H1 (cell line): ENCODE measurements around the gene EN1. TPM values are rescaled to one million over a fixed set of nuclear protein-coding genes. Genes with fewer than 3 reads are reported as not detected.

ENCODE experiments used
- CTCF ChIA-PET: fragments of 300-600 bp; sonication (Branson Sonifier 250); formaldehyde crosslinking; loops from one replicate; lab custom pipeline; 2021; ENCODE audit not compliant: partially characterized antibody; lab: Charles Lee
- POLR2A ChIA-PET: fragments of 300-600 bp; sonication (Branson Sonifier 250); formaldehyde crosslinking; loops from one replicate; lab custom pipeline; 2021; ENCODE audit warnings: inconsistent platforms; ENCODE audit not compliant: partially characterized antibody; lab: Charles Lee
- DNase-seq, 2 experiments: peaks; one replicate each; pipeline versions ENCODE4 v3.0.0 to v3.0.0-alpha.2; 2010 to 2022; ENCODE audit warnings: low spot score in 2 of 2, low read depth in 1 of 2, mixed read lengths in 1 of 2
- FAIRE-seq: peaks from 2 replicates; lab custom pipeline; 2011; peaks lifted over from hg19 to GRCh38; lab: Jason Lieb, UNC
- H2AFZ ChIP-seq: 2 replicates; pipeline ENCODE4 v1.8.1; 2012; ENCODE audit warnings: low read length, inconsistent platforms
- H2AK5ac ChIP-seq: 2 replicates; pipeline ENCODE4 v1.6.1; 2013; ENCODE audit warnings: low read depth, low read length
- H2BK120ac ChIP-seq: replicated peaks from 2 replicates; pipeline ENCODE3; 2013; ENCODE audit warnings: low read depth, low read length, inconsistent platforms
- H2BK12ac ChIP-seq: 2 replicates; pipeline ENCODE4 v1.6.1; 2013; ENCODE audit warnings: low read depth, low read length
- H2BK15ac ChIP-seq: 2 replicates; pipeline ENCODE4 v1.6.1; 2013; ENCODE audit warnings: low read length
- H2BK20ac ChIP-seq: 2 replicates; pipeline ENCODE4 v1.6.1; 2013; ENCODE audit warnings: low read length
- H2BK5ac ChIP-seq: 2 replicates; pipeline ENCODE4 v1.6.1; 2013; ENCODE audit warnings: low read depth, low read length
- H3K14ac ChIP-seq: 2 replicates; pipeline ENCODE4 v1.6.1; 2013; ENCODE audit warnings: inconsistent platforms; ENCODE audit not compliant: insufficient read length
- H3K18ac ChIP-seq: 2 replicates; pipeline ENCODE4 v1.6.1; 2013; ENCODE audit warnings: low read length; ENCODE audit errors: extremely low read depth
- H3K23ac ChIP-seq: 2 replicates; pipeline ENCODE4 v1.6.1; 2013; ENCODE audit warnings: inconsistent platforms; ENCODE audit not compliant: insufficient read length
- H3K23me2 ChIP-seq: 2 replicates; pipeline ENCODE4 v1.6.1; 2013; ENCODE audit warnings: low read depth, low read length
- H3K27ac ChIP-seq: 2 replicates; pipeline ENCODE4 v1.6.1; 2011; ENCODE audit warnings: low read depth, low read length, inconsistent platforms
- H3K27me3 ChIP-seq, 4 experiments: replicated peaks in 1 of 4; 1 replicate in 1 of 4; 2 replicates in 3 of 4; pipeline versions ENCODE4 v1.6.1 to v1.8.1; 2011 to 2013; ENCODE audit warnings: low read length in 3 of 4, mild to moderate bottlenecking in 3 of 4, inconsistent platforms in 2 of 4, mixed read lengths in 2 of 4, moderate library complexity in 1 of 4; ENCODE audit not compliant: control insufficient read depth in 3 of 4, insufficient read depth in 3 of 4; ENCODE audit errors: extremely low read depth in 1 of 4
- H3K36me3 ChIP-seq, 4 experiments: 2 replicates each; pipeline versions ENCODE4 v1.6.1 to v1.8.1; 2011 to 2013; ENCODE audit warnings: mild to moderate bottlenecking in 4 of 4, low read length in 3 of 4, moderate library complexity in 2 of 4, control low read depth in 1 of 4, inconsistent platforms in 1 of 4; ENCODE audit not compliant: insufficient read depth in 4 of 4, control insufficient read depth in 2 of 4
- H3K4ac ChIP-seq: replicated peaks from 2 replicates; pipeline ENCODE3; 2013; ENCODE audit warnings: low read length, low read depth, mixed read lengths, inconsistent platforms; ENCODE audit not compliant: insufficient read length
- H3K4me1 ChIP-seq, 4 experiments: replicated peaks in 1 of 4; 1 replicate in 1 of 4; 2 replicates in 3 of 4; pipeline versions ENCODE4 v1.6.1 to v1.8.1; 2011 to 2013; ENCODE audit warnings: low read length in 3 of 4, inconsistent platforms in 2 of 4, mixed read lengths in 1 of 4; ENCODE audit not compliant: insufficient read depth in 4 of 4, control insufficient read depth in 3 of 4
- H3K4me2 ChIP-seq, 2 experiments: 2 replicates each; pipeline versions ENCODE4 v1.6.1 to v1.8.1; 2011 to 2013; ENCODE audit warnings: low read depth in 2 of 2, low read length in 2 of 2, control low read depth in 1 of 2, inconsistent platforms in 1 of 2, mild to moderate bottlenecking in 1 of 2; ENCODE audit not compliant: insufficient read depth in 1 of 2
- H3K4me3 ChIP-seq, 4 experiments: fragments of 200-600, 300-600 bp in 1 of 4; sonication (generic), shearing (Covaris generic), sonication (Bioruptor Twin) in 1 of 4; 2 replicates each; pipeline versions ENCODE4 v1.5.1 to v1.8.1; 2011 to 2016; ENCODE audit warnings: low read length in 4 of 4, low read depth in 3 of 4, control low read depth in 2 of 4, inconsistent platforms in 2 of 4, mild to moderate bottlenecking in 2 of 4, mixed read lengths in 1 of 4, moderate library complexity in 1 of 4; ENCODE audit not compliant: insufficient read depth in 2 of 4; ENCODE audit errors: extremely low read depth in 1 of 4
- H3K56ac ChIP-seq: replicated peaks from 2 replicates; pipeline ENCODE3; 2013; ENCODE audit warnings: low read depth, mild to moderate bottlenecking, mixed read lengths, low read length, inconsistent platforms; ENCODE audit not compliant: insufficient read length
- H3K79me1 ChIP-seq: 2 replicates; pipeline ENCODE4 v1.6.1; 2013; ENCODE audit warnings: low read depth, low read length, control low read depth
- H3K79me2 ChIP-seq, 2 experiments: 2 replicates each; pipeline versions ENCODE4 v1.6.1 to v1.8.1; 2012 to 2013; ENCODE audit warnings: low read length in 2 of 2, mild to moderate bottlenecking in 2 of 2, inconsistent platforms in 1 of 2; ENCODE audit not compliant: insufficient read depth in 2 of 2, control insufficient read depth in 1 of 2
- H3K9ac ChIP-seq, 4 experiments: replicated peaks in 1 of 4; 1 replicate in 1 of 4; 2 replicates in 3 of 4; pipeline versions ENCODE4 v1.6.1 to v1.8.1; 2011 to 2013; ENCODE audit warnings: low read depth in 3 of 4, low read length in 3 of 4, control low read depth in 2 of 4, mild to moderate bottlenecking in 2 of 4, moderate library complexity in 2 of 4, inconsistent platforms in 1 of 4; ENCODE audit errors: extremely low read depth in 1 of 4
- H3K9me3 ChIP-seq, 2 experiments: 2 replicates each; pipeline versions ENCODE4 v1.6.1 to v1.8.1; 2012 to 2013; ENCODE audit warnings: mild to moderate bottlenecking in 2 of 2, moderate library complexity in 2 of 2, control low read depth in 1 of 2, inconsistent platforms in 1 of 2, low read depth in 1 of 2, low read length in 1 of 2, mixed read lengths in 1 of 2; ENCODE audit not compliant: insufficient read depth in 2 of 2
- H4K20me1 ChIP-seq, 2 experiments: replicated peaks in 1 of 2; 2 replicates each; pipeline versions ENCODE3 to v1.8.1; 2011 to 2013; ENCODE audit warnings: inconsistent platforms in 2 of 2, low read length in 2 of 2, mild to moderate bottlenecking in 1 of 2; ENCODE audit not compliant: insufficient read depth in 2 of 2, control insufficient read depth in 1 of 2
- H4K5ac ChIP-seq: 2 replicates; pipeline ENCODE4 v1.6.1; 2013; ENCODE audit warnings: low read length, low read depth, mixed read lengths, inconsistent platforms; ENCODE audit not compliant: insufficient read length
- H4K8ac ChIP-seq: 2 replicates; pipeline ENCODE4 v1.8.0; 2013; ENCODE audit warnings: mild to moderate bottlenecking, moderate library complexity, low read length, inconsistent platforms; ENCODE audit not compliant: insufficient read depth; ENCODE audit errors: extremely low read depth
- H4K91ac ChIP-seq: replicated peaks from 2 replicates; pipeline ENCODE3; 2013; ENCODE audit warnings: low read length, mixed read lengths, inconsistent platforms; ENCODE audit not compliant: insufficient read length
- ASH2L ChIP-seq: fragments of 200-600, 300-600 bp; sonication (generic); IDR thresholded peaks from one replicate; pipeline ENCODE4 v1.7.1; 2017; ENCODE audit warnings: low read length
- BCL11A ChIP-seq, 2 experiments: IDR thresholded peaks; one replicate each; pipeline ENCODE4 v1.6.1; 2011; ENCODE audit warnings: low read depth in 2 of 2, low read length in 2 of 2, mild to moderate bottlenecking in 2 of 2
- CBX5 ChIP-seq: fragments of 300-800, 300-1000 bp; sonication (generic); IDR thresholded peaks from 2 replicates; pipeline ENCODE4 v1.7.1; 2016; ENCODE audit warnings: antibody characterized with exemption, low read length, low read depth
- CHD1 ChIP-seq: IDR thresholded peaks from 2 replicates; pipeline ENCODE4 v1.6.1; 2012; ENCODE audit warnings: low read depth, low read length, improper control_type of control experiment
- GTF2F1 ChIP-seq: IDR thresholded peaks from 2 replicates; pipeline ENCODE4 v1.6.1; 2012; ENCODE audit warnings: low read depth, low read length, improper control_type of control experiment, borderline replicate concordance
- KDM4A ChIP-seq: IDR thresholded peaks from one replicate; pipeline ENCODE4 v1.7.1; 2012; ENCODE audit warnings: low read depth, mild to moderate bottlenecking, moderate library complexity, low read length, inconsistent platforms; ENCODE audit not compliant: severe bottlenecking
- MAFK ChIP-seq: IDR thresholded peaks from 2 replicates; pipeline ENCODE4 v1.6.1; 2012; ENCODE audit warnings: low read depth, mild to moderate bottlenecking, improper control_type of control experiment, low read length
- POLR2AphosphoS5 ChIP-seq: IDR thresholded peaks from 2 replicates; pipeline ENCODE4 v1.6.1; 2011; ENCODE audit warnings: low read depth, low read length
- RAD21 ChIP-seq, 2 experiments: IDR thresholded peaks in 1 of 2; conservative IDR thresholded peaks in 1 of 2; 2 replicates each; pipeline ENCODE4 v1.6.1; 2011; ENCODE audit warnings: low read depth in 2 of 2, low read length in 2 of 2, improper control_type of control experiment in 1 of 2, inconsistent platforms in 1 of 2, mild to moderate bottlenecking in 1 of 2, moderate library complexity in 1 of 2
- TBP ChIP-seq: IDR thresholded peaks from 2 replicates; pipeline ENCODE4 v1.6.1; 2011; ENCODE audit warnings: low read depth, low read length, improper control_type of control experiment
- WGBS, 2 experiments: shearing (Covaris generic) in 1 of 2; methylation state at CpG; one replicate each; pipeline versions ENCODE4 v1.1.6 to v1.1.7; 2013 to 2015; ENCODE audit warnings: low lambda C conversion rate in 2 of 2, mixed read lengths in 2 of 2, inconsistent platforms in 1 of 2, low coverage in 1 of 2, missing lambda C conversion rate in 1 of 2; ENCODE audit not compliant: insufficient replicate concordance in 2 of 2, insufficient coverage in 1 of 2, insufficient read length in 1 of 2; ENCODE audit errors: extremely low coverage in 1 of 2, missing lambda C conversion rate in 1 of 2; 5-methylcytosine and 5-hydroxymethylcytosine counted together
- polyA plus RNA-seq, 7 experiments: library from polyadenylated mRNA; depleted of rRNA in 3 of 7; stranded (reverse) in 5 of 7; unstranded in 2 of 7; fragments of >200 nt in 5 of 7; fragments of 200-250 nt in 2 of 7; gene quantifications; 1 replicate in 5 of 7; 2 replicates in 1 of 7; 4 replicates in 1 of 7; pipeline versions ENCODE4 v1.2.1 to v1.2.3, GENCODE V29; 2011 to 2013; ENCODE audit warnings: missing spikeins in 2 of 7, mixed read lengths in 2 of 7
- total RNA-seq: library from RNA; stranded (reverse); fragmentation: NEBNext Ultra II Directional; extraction: Animal tissue kit (Norgen Biotek cat#: 25700); gene quantifications from 2 replicates; pipeline ENCODE4 v1.2.1, GENCODE V29; 2021
- TF ChIP-seq, protein P1 (sequence below): IDR thresholded peaks from 2 replicates; pipeline ENCODE4 v1.6.1; 2011; ENCODE audit warnings: low read depth, mild to moderate bottlenecking, low read length; ENCODE audit not compliant: insufficient read depth
- TF ChIP-seq, protein P2 (sequence below): IDR thresholded peaks from 2 replicates; pipeline ENCODE4 v1.6.1; 2011; ENCODE audit warnings: low read length, improper control_type of control experiment

Gene EN1
- total and polyA plus RNA-seq, 2 of the 8 experiments (the other 6 are each of a cell fraction or from before 2014, with no cell fraction given): not detected

DNA sequence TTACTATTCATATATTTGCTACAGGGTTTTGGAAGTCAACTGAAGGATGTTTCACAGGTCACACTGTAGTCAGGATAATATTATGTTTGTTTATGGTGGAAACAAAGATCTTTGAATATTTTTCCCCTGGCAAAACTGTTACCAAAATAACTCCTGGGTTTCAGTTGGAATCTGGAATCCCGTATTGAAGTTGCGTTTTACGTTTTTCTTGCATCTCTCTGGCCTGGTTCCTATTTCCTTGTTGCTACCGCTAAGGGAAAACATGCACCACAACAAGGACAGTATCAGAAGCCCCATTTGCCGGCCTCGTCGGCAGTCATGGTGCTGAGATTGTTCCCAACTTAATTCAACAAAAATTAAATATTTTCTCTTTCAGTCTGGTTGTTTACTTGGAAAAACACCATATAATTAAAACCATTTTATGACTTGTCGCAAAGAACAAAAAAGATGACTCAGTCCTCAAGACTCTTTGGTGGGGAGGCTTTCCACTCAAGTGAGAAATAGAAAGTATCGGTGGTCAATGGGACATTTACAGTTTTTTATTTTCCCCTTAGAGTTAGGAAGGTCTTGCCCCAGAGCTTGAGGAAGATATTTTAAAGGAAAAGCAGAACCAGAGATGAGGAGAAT is 42.3 kb downstream of the EN1 start:
- POLR2A ChIA-PET: no interaction called here
- FAIRE-seq: no peak
- TF ChIP-seq POLR2AphosphoS5 (no peak), CBX5 (no peak), GTF2F1 (no peak), RAD21 (IDR thresholded peaks at IDR 0.05 in 1 of 2, conservative IDR thresholded peaks at IDR 0.05 in 1 of 2; ENCODE audit: low read depth in 2 of 2, low read length in 2 of 2) (no peak), KDM4A (no peak), ASH2L (no peak), CHD1 (no peak), MAFK (no peak), TBP (no peak), BCL11A (IDR thresholded peaks at IDR 0.05; ENCODE audit: low read depth in 2 of 2, low read length in 2 of 2) (no peak)
- TF ChIP-seq, protein P1, sequence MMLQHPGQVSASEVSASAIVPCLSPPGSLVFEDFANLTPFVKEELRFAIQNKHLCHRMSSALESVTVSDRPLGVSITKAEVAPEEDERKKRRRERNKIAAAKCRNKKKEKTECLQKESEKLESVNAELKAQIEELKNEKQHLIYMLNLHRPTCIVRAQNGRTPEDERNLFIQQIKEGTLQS: no peak
- TF ChIP-seq, protein P2, sequence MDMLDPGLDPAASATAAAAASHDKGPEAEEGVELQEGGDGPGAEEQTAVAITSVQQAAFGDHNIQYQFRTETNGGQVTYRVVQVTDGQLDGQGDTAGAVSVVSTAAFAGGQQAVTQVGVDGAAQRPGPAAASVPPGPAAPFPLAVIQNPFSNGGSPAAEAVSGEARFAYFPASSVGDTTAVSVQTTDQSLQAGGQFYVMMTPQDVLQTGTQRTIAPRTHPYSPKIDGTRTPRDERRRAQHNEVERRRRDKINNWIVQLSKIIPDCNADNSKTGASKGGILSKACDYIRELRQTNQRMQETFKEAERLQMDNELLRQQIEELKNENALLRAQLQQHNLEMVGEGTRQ: no peak

More for the DNA sequence above, 42.3 kb downstream of the EN1 start:
- Histone ChIP-seq H4K20me1 (no peaks in the 10 kb centered on the region), H2BK5ac (no peak overlapping the region), H2BK20ac (no peak overlapping the region), H3K9ac (no peak overlapping the region), H2AFZ (no peak overlapping the region), H4K5ac (no peak overlapping the region), H3K9me3 (no peaks in the 10 kb centered on the region), H3K18ac (no peak overlapping the region), H3K27me3 (peaks cover 0 to 6% (median 0%) of the 10 kb centered on the region in 4 experiments; a peak in 2 of 7 replicates), H4K8ac (no peak overlapping the region), H2AK5ac (no peak overlapping the region), H4K91ac (no peak overlapping the region), H3K23me2 (peaks cover 2% of the 10 kb centered on the region; the same call in 1 of the 2 replicates), H3K4me2 (no peak overlapping the region), H2BK15ac (no peak overlapping the region), H2BK120ac (no peak overlapping the region), H3K56ac (no peak overlapping the region), H3K4ac (no peak overlapping the region), H3K4me1 (peaks cover 9 to 26% (median 22%) of the 10 kb centered on the region in 4 experiments), H3K14ac (no peak overlapping the region), H3K79me1 (no peaks in the 10 kb centered on the region), H3K79me2 (no peaks in the 10 kb centered on the region), H3K27ac (no peak overlapping the region), H3K36me3 (0 out of 8 replicates have a peak, but pooled peaks cover 0 to 2% (median 0%) of the 10 kb centered on the region in 4 experiments), H2BK12ac (no peak overlapping the region), H3K23ac (no peak overlapping the region), H3K4me3 (no peak overlapping the region)
- DNase-seq: no peak
- CTCF ChIA-PET: no interaction called here
- WGBS, 2 experiments: 83% methylated on average over 9 of the region's 9 CpGs; no CpG with 5 or more reads in 1 of the 2 experiments
